ENCODE data around the gene ZNF516.
A peak's percentile ranks its signal among the peaks of the same experiment; 100 is the strongest.

ZNF516 gene

GRCh38 chr18:76492669-76493212 lies 2.3 kb downstream of the ZNF516 start (continued):
- no peak for TF ChIP-seq ZNF513 (tag by site-specific recombination; IDR thresholded peaks at IDR 0.05)
- TF ChIP-seq ZBTB8A (tag by site-specific recombination; IDR thresholded peaks at IDR 0.05), result no peak
- no peak for TF ChIP-seq ATF2 (tag by site-specific recombination; IDR thresholded peaks at IDR 0.05; ENCODE audit: low read depth)
- TF ChIP-seq ZNF626 (tag by site-specific recombination; IDR thresholded peaks at IDR 0.05), result no peak
- TF ChIP-seq CTCF (tag by site-specific recombination; IDR thresholded peaks at IDR 0.05), result no peak
- peak; percentile 59; the same call in 1 of the 2 replicates for TF ChIP-seq ZBTB48 (tag by site-specific recombination; IDR thresholded peaks at IDR 0.05)
- TF ChIP-seq MYNN (tag by site-specific recombination; IDR thresholded peaks at IDR 0.05; ENCODE audit: borderline replicate concordance), result no peak
- TF ChIP-seq ZNF558 (tag by site-specific recombination; IDR thresholded peaks at IDR 0.05), result no peak
- TF ChIP-seq FEZF1 (tag by site-specific recombination; IDR thresholded peaks at IDR 0.05), result no peak
- TF ChIP-seq REST (tag by site-specific recombination; IDR thresholded peaks at IDR 0.05), result no peak
- TF ChIP-seq ZNF133 (tag by site-specific recombination; IDR thresholded peaks at IDR 0.05), result no peak
- no peak for TF ChIP-seq ZNF670 (tag by site-specific recombination; IDR thresholded peaks at IDR 0.05; ENCODE audit: low read depth)
- no peak for TF ChIP-seq ZNF169 (tag by site-specific recombination; IDR thresholded peaks at IDR 0.05)
- TF ChIP-seq ZNF658 (tag by site-specific recombination; IDR thresholded peaks at IDR 0.05), result no peak
- no peak for TF ChIP-seq REPIN1 (tag by site-specific recombination; IDR thresholded peaks at IDR 0.05; ENCODE audit: low read depth)
- TF ChIP-seq ZNF19 (tag by site-specific recombination; IDR thresholded peaks at IDR 0.05; ENCODE audit: low read depth), result no peak
- TF ChIP-seq KLF7 (tag by site-specific recombination; IDR thresholded peaks at IDR 0.05; ENCODE audit: borderline replicate concordance), result no peak
- TF ChIP-seq ZNF677 (tag by site-specific recombination; IDR thresholded peaks at IDR 0.05), result no peak
- TF ChIP-seq PRDM4 (tag by site-specific recombination; IDR thresholded peaks at IDR 0.05), result no peak; the same call in 1 of the 2 replicates
- TF ChIP-seq ZNF514 (tag by site-specific recombination; IDR thresholded peaks at IDR 0.05), result no peak
- TF ChIP-seq IKZF3 (tag by site-specific recombination; IDR thresholded peaks at IDR 0.05), result no peak; the same call in 1 of the 2 replicates
- no peak for TF ChIP-seq ZNF768 (tag by site-specific recombination; IDR thresholded peaks at IDR 0.05)
- TF ChIP-seq ZNF549 (tag by site-specific recombination; IDR thresholded peaks at IDR 0.05), result no peak
- peak; percentile 81; the same call in 1 of the 2 replicates for TF ChIP-seq ZNF501 (tag by site-specific recombination; IDR thresholded peaks at IDR 0.05)
- peak; percentile 87 for TF ChIP-seq ZNF366 (tag by site-specific recombination; conservative IDR thresholded peaks at IDR 0.05)
- TF ChIP-seq ZNF155 (tag by site-specific recombination; IDR thresholded peaks at IDR 0.05), result no peak
- TF ChIP-seq ZNF777 (tag by site-specific recombination; IDR thresholded peaks at IDR 0.05; ENCODE audit: borderline replicate concordance), result no peak
- no peak for TF ChIP-seq ZNF521 (tag by site-specific recombination; IDR thresholded peaks at IDR 0.05)
- TF ChIP-seq ZNF654 (tag by site-specific recombination; IDR thresholded peaks at IDR 0.05; ENCODE audit: low read depth), result no peak

All from HEK293 (cell line).